HG03354 (cell line): ENCODE results near the gene HMGCL.
"Not testable (repeated sequence)": the region's sequence is repeated elsewhere in the genome, so short reads cannot be mapped to it uniquely, and the experiment has no call there.

Experiments used
- ATAC-seq: cut with Tn5 transposase; IDR thresholded peaks from one replicate; pipeline ENCODE4 v1.9.1; 2021; ENCODE audit warnings: mild to moderate bottlenecking; ENCODE audit not compliant: unreplicated experiment, poor library complexity, severe bottlenecking

The HMGCL gene

DNA sequence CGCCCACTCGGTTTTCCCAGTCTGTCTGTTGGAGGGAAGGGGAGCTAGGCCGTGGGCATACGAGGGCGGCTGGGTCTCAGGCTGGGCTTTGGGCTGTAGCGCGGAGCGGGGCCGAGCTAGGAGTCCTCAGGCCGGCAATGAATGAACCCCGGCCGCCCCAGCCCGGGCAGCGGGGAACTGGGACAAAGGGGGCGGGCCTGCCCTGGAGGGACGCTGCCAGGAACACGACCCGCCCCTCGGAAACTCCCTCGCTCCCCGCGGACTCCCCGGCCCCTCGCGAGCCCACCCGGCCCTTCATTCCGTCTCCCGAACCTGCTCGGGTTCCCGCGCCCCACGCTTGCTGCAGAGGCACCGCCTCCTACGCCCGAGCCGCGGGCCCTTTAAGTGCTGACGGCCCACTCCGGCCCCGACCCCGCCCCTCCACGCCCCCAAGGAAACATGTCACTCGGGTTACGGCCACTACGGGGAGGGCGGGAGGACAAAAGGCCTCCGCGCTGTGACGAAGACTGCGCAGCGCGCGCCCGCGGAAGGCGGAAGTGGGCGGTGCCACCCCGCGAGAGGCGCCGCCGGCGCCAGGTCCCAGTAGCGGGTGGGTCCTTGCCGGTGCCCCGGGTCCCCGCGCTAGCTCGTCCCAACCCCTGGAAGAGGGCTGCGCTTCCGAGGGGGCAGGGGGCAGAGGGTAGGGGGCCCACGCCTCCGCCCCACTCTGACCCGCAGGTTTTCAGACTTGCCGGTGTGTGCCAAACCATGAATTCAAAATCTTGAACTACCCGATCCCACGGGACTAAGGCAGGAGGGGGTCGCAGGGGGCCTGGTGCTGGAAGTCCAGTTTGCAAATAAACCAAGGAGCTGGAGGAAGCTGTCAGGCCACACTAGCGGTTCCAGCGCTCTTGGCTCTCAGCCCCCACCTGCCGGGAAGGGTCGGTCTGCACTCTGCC lies 24.6 kb downstream of the HMGCL start, which contains the start of gene GALE:
Gene GALE, minus strand, starts transcription at position 355 of the 938 bp plus-strand sequence. CDS start 1,747 bp downstream, outside the sequence.
- ATAC-seq = peak; percentile 77

- peak; percentile 15 for ATAC-seq
These were observed 25.4 kb downstream of the HMGCL start for GRCh38 chr1:23799570-23800399.

DNA sequence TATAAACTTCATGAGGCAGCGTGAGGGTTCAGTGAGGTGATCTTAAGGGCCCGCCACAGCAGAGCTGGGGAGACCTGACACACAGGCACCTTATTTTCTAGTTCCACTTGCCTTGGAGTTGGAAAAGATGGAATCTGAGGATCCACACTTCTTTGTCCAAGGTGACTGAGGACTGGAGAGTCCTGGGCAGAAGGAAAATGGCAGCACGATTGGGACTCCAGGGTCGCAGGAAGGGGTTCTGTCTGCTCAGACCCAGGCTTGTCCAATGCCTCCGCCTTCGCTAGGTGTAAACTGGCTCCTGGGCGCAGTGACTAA lies 26.0 kb downstream of the HMGCL start:
- ATAC-seq = no peak

DNA sequence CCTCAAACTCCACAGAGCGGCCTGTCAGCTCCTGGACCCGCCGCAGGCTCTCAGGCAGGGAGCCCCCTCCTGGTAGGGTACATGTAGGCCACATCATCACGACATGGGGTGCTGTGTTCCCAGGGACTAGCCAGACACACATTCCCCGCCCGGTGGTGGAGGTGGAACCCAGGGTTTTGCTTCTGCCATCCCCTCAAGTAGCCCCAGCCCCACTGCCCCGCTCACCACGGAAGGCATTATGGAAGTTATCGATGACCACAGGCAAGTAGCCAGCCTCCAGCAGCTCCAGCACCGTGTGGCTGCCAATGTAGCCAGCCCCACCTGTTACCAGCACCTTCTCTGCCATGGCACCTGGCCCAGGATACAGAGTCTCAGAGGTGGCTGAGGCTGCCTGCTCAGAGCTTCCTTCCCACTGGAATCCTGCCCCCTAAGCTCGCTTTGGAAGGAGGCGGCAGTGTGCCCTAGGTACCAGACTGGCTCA lies 26.5 kb downstream of the HMGCL start:
- ATAC-seq = no peak

DNA sequence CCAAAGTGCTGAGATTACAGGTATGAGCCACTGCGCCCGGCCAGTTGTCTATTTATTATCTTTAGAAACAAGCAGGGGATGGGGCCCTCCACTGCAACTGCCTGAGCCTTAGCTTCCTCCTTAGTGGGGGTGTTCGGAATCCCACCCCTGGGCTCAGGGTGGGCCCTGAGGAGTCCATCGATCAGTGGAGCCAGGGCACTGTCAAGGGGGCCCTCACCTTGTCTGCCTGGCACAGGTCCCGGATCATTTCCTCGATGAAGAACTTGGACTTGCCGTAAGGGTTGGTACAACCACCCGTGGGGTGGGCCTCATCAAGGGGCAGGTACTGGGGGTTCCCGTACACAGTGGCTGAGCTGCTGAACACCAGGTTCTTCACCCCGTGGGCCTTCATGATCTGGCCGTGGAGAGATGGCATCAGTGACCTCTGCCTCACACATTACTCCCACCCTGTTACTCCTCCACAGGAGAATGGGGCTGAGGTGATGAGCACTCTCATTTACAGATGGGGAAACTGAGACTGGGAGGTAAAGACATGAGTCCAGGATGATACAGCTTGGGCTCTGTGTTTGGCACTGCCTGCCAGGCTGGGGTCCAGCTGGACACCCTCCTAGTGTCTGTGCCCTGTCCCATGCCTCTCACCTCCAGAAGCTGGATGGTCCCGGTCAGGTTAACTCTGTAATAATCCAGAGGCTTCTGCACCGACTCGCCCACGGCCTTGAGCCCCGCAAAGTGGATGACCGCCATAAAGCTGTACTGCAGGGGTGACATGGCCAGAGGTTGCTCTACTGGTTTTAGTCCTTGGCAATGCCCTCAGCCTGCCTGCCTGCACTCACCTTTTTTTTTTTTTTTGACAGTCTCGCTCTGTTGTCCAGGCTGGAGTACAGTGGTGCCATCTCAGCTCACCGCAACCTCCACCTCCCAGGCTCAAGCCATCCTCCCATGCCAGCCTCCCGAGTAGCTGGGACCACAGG lies 27.5 kb downstream of the HMGCL start:
- no peak for ATAC-seq

DNA sequence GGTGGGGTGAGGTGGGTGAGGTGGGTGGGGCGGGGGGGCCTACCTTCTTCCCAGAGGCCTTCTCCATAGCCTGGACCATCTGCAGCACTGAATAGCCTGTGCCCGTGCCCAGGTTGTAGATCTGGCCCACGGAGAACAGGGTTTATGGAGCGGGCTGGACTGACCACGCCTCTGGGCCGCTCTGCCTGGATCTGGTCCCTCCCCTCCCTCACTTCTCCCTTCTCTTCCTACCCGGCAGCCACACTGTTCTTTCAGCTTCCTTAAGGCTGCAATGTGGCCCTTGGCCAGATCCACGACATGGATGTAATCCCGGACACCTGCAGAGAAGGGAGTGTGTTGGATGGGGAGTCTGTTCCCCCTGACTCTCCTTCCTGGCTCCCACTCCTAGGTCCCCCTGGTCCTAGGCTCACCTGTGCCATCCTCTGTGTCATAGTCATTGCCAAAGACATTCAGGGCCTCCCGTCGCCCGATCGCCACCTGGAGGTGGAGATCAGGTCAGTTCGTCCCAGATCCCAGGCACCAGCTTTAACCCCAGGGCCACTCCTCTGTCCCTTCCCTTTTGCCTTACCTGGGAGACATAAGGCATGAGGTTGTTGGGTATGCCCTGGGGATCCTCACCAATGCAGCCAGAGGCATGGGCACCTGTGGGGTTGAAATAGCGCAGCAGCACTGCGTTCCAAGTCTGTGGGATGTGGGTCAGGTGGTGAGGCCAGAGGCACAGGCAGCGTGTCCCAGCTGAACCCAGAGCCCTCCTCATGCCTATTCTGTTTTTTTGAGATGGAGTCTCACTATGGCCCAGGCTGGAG lies 28.6 kb downstream of the HMGCL start:
- ATAC-seq = no peak

DNA sequence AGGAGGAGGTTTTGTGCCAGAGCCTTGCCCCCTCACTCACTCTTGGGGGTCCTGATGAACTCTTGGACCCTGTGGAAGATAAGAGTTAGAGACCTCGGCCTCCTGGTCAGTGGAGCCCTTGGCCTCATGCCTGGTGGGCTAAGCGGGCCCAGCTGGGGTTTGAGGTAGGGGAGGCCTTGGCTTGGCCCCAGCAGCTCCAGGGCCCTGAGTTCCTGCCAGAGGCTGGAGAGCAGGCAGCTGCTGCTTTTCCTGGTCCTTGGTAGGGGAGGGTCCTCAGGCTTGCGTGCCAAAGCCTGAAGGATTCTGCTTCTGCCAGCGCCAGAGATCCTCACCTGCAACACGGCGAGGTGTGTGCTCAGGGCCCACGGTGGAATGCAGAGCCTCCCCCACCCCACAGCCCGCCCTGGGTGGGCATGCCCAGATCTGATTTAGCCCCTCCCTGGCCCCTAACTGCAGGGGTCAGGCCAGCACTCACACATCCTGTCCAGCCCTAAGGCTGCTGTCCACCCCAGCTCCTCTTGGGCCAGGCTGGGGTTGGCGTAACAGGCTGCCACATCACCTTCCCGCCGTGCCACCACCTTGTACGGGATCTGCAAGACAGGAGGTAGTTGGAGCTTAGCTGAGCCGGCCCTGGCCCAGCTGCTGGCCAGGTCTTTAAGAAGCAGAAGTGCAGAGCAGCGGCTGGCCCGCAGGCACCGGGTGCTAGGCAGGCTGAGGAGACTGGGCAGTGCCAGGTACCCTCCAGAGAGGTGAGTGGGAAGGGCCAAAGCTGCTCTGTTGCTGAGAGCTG lies 29.4 kb downstream of the HMGCL start:
- ATAC-seq = no peak

DNA sequence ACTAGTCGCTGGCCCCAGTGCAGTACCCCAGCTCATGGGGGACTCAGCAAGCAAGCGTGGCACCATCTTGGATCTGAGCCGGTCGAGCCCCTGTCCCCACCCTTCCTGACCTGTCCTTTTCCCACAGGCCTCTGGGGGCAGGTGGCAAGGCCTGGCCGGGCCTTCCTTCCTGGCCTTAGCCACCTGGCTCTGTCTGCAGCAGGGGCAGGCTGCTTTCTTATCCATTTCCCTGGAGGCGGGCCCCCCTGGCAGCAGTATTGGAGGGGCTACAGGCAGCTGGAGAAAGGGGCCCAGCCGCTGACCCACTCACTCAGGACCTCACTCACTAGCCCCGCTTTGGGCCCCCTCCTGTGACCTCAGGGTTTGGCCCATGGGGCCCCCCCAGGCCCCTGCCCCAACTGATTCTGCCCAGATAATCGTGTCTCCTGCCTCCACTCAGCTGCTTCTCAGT lies 30.5 kb downstream of the HMGCL start:
- ATAC-seq = not testable (repeated sequence)

DNA sequence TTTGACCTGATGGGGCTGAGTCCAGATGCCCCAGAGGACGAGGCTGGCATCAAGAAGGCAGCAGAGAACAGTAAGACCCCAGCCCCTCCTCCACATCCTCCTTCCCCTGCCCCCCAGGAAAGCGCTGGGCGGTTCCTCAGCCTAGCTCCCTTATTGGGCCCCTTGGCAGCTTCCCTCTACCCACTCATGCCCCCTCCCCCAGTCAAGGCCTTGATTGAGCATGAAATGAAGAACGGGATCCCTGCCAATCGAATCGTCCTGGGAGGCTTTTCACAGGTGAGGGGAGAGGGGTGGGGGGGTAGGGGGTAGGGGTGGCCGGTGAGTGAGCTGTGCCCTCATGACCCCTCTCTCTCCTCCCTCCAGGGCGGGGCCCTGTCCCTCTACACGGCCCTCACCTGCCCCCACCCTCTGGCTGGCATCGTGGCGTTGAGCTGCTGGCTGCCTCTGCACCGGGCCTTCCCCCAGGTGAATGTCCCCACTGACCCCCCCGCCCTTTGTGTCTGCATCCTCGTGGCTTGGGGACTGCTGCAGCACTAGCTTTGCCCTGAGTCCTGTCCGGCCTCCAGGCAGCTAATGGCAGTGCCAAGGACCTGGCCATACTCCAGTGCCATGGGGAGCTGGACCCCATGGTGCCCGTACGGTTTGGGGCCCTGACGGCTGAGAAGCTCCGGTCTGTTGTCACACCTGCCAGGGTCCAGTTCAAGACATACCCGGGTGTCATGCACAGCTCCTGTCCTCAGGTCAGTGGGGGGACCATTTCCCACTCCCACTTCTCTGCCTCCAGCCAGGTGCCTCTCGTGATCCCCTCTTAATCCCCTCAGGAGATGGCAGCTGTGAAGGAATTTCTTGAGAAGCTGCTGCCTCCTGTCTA lies 31.1 kb downstream of the HMGCL start:
- ATAC-seq = no peak

DNA sequence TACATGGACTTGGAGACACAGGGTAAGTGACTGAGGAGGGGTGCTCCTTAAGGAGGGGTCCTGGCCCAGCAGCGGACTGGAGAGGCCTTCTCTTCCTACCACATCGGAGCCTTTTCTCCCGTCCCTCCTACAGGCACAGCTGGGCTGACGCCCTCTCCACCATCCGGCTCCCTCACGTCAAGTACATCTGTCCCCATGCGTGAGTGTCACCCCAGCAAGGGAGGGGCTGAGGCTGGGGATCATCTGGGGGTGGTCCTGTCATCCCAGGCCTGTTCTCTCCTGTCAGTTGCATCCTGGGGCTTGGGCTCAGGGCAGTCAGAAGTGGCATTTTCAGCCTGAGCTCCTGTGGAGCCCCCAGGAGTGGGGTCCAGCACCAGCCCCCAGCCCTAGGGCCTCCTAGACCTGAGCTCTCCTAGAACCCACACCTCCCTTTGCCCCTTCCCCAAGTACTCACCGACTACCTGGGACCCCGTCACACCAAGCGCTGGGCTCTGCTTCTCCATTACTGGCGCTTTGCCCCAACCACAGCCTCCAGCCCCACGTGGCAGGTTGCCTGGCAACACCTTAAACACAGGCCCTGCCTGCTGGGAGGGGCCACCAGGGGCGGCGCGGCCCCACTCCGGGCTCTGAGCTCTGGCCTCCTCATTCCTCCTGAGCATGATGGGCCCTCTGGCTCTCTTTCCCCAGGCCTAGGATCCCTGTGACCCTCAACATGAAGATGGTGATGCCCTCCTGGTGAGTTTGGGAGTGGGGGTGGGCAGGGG lies 32.0 kb downstream of the HMGCL start:
- no peak for ATAC-seq

DNA sequence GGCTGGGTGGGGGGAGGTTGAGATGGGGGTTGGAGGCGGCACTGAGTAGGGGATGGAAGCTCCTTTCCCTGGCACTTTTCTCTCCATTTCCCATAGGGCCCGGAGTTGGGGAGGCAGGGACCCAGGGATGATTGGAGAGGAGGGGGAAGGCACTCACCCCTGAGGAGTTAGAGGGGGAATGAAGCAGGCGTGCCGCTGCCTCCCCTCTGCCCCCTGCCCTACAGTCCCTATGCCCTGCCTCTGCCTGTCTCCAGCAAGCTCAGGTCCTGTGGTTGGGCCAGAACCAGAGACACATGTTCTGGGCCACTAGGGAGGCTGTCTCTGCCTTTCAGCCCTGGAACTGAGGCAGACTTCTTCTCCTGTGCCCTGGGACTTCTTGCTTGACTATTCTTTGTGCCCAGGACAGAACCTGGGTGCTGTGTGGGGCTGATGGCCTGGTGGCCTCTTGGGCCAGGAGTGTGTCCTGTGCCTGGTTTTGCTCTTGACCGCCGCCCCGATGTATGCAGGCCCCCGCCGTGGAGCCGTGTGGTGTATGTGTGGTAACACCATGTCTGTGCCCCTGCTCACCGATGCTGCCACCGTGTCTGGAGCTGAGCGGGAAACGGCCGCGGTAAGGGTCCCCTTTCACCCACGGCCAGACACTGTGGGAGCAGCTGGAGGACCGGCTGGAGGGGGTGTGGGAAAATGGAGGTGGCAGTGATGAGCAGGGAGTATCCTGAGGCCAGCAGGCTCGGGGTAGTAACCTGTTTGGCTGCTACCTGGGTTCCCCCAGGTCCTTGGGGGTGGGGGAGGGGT lies 32.9 kb downstream of the HMGCL start:
- ATAC-seq = no peak

DNA sequence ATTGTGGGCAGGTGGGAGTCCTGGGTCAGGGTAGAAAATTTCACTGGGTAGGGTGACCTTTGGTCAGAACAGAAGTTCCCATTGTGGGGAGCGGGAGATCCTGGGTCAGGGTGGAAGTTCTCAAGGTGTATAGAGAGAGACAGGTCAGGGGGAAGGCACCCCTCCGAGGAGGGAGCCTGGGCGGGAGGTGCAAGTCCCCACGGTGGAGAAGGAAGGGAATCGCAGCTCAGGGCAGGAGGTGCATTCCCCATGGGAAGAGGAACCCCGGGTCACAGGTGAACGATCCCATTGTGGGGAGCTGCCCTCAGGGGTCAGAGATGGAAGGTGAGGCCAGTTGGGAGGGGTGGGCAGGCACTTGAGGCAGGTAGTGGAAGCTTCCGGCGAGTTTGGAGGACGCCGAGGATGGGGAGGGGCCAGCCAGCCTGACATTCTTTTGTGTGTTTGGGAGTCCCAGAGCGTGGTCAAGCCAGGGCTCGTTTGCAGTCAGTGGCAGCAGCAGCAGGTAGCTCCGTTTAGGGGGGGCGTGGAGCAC lies 33.6 kb downstream of the HMGCL start:
- ATAC-seq = no peak

DNA sequence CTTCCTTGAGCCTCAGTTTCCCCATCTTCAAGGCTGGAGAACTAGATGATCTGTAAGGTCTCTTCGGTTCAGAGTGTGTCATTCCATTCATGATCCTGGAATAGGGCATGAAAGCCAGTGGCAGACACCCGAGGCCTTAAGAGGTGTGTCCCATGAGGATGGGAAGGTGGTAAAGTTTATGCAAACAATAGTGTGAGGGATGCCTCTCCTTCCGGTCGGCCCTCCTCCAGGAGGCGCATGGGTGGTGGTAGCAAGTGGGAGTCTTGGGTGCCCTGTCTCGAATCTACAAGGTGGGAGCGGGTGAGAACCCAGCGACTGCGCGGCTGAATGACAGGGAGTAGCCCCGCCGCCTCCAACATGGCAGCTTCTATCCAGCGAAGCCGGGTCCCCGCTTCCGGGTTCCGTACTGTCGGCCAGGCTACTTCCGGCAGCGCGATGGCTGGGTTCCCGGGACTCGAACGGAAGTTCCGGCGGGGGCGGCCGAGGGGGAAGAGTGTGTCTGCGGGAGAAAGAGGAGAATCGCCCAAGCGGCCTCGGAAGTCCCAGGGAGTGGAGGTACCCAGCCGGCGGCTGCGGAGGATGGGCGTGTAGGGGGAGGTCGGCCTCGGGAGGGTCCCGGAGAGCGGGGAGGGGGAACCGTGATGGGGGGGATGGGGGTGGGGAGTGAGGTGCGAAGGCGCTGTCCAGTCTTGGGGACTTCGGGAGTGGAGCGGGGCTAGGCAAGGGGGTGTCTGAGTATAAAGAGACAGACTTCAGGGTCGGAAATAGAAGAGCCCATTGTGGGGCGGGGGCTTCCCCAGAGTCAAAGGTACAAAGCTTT lies 34.3 kb downstream of the HMGCL start, which contains the start of gene LYPLA2:
Gene LYPLA2, plus strand, starts transcription at position 450 of the 820 bp plus-strand sequence. CDS start 1,538 bp downstream, outside the sequence.
- ATAC-seq = peak; percentile 80

DNA sequence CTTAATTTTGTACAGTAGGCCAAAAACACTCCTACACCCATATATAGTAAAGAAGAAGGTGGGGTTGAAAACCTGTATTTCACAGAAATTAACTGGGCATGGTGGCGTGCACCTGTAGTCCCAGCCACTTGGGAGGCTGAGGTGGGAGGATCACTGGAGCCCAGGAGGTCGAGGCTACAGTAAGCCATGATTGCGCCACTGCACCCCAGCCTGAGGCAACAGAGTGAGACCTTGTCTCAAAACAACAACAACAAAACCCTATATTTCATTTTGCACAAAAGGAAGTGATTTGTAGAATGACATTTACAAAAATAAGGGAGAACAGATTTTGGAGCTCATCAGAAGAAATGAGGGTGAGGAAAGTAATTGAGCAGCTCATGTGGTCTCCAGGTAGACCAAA lies 36.5 kb downstream of the HMGCL start:
- no peak for ATAC-seq
